ENCODE data around the gene RNU1-3.
"Not testable (repeated sequence)": the region's sequence is repeated elsewhere in the genome, so short reads cannot be mapped to it uniquely, and the experiment has no call there.

The RNU1-3 gene

DNA sequence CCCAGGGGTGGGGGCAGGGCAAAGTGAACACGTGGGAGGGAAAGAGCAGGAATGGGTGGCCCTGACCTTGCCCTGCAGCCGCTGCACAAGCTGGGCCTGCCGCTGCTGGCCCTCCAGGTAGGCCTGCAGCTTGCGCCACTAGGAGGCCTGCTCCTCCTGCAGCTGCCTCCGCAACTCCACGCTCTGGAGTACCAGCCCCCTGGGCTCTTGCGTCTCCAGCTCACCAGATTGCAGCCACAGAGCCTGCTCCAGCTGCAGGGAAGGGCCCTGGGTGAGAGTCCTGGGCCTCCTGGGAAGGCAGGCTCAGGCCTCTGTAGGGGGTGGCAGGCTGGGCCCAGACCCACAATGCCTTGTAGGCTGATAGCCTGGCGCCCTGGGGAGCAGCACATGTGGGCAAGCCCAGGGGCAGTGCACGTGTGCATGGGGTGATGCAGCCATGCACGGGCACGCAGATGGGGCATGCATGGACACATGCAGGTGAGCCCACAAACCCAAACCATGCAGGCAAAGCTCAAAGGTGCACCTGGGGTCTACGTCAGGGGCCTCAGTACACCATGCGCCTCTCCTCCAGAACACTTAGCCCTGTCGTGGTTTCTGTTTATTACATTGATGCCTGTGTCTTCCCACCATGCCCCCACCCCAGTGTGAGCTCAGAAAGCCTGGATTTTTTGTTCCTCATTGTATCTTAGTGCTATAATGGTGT lies 9.6 kb downstream of the RNU1-3 start:
- not testable (repeated sequence) for DNase-seq (ENCODE audit: low read depth in 2 of 2)

- DNase-seq (ENCODE audit: low read depth in 2 of 2), result not testable (repeated sequence)
These were observed 10.2 kb downstream of the RNU1-3 start for GRCh38 chr1:16656574-16656973.

GRCh38 chr1:16651560-16651959 lies 15.2 kb downstream of the RNU1-3 start:
- not testable (repeated sequence) for DNase-seq (ENCODE audit: low read depth in 2 of 2)

DNA sequence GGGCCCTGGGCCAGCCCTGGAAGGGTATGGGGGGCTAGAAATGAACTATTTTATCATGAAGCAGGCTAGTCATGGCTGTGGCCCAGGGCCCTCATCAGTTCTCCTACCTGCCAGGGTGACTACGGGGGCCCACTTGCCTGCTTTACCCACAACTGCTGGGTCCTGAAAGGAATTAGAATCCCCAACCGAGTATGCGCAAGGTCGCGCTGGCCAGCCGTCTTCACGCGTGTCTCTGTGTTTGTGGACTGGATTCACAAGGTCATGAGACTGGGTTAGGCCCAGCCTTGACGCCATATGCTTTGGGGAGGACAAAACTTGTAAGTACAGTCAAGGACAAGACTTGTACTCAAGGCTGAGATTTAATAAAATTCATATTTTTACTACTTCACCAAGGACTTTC lies 16.8 kb downstream of the RNU1-3 start:
- DNase-seq (ENCODE audit: low read depth in 2 of 2), result not testable (repeated sequence)

- not testable (repeated sequence) for DNase-seq (ENCODE audit: low read depth in 2 of 2)
These were observed 17.4 kb downstream of the RNU1-3 start for GRCh38 chr1:16649390-16649789.

- DNase-seq (ENCODE audit: low read depth in 2 of 2), result not testable (repeated sequence)
These were observed 18.0 kb downstream of the RNU1-3 start for GRCh38 chr1:16648756-16649155.

DNA sequence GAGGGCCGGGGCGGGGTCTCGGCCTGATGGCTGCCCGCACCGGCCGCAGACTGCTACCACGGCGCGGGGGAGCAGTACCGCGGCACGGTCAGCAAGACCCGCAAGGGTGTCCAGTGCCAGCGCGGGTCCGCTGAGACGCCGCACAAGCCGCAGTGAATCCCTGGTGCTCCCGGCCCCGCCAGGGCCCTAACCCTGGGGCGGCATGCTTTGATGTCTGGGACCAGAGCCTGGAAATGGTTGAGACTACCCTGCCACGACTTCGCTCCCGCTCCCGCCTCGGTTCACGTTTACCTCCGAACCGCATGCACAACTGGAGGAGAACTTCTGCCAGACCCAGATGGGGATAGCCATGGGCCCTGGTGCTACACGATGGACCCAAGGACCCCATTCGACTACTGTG lies 18.5 kb downstream of the RNU1-3 start:
- not testable (repeated sequence) for DNase-seq (ENCODE audit: low read depth in 2 of 2)

- peak in 1 of 2 donors; percentile 40 for DNase-seq (ENCODE audit: low read depth in 2 of 2)
These were observed 19.3 kb downstream of the RNU1-3 start for GRCh38 chr1:16647179-16648176.

DNA sequence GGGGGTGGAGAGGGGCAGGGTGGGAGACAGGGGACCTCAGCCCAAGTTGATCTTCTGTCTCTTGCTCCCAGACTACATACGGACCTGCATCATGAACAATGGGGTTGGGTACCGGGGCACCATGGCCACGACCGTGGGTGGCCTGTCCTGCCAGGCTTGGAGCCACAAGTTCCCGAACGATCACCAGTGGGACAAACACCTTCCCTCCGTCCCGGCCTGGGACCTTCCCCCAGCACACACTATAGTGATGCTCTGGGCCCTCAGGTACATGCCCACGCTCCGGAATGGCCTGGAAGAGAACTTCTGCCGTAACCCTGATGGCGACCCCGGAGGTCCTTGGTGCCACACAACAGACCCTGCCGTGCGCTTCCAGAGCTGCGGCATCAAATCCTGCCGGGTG lies 20.0 kb downstream of the RNU1-3 start:
- not testable (repeated sequence) for DNase-seq (ENCODE audit: low read depth in 2 of 2)

- DNase-seq (ENCODE audit: low read depth in 2 of 2), result not testable (repeated sequence)
These were observed 20.6 kb downstream of the RNU1-3 start for GRCh38 chr1:16646061-16646664.

GRCh38 chr1:16645271-16646060 lies 21.3 kb downstream of the RNU1-3 start:
- DNase-seq (ENCODE audit: low read depth in 2 of 2), result not testable (repeated sequence)

DNA sequence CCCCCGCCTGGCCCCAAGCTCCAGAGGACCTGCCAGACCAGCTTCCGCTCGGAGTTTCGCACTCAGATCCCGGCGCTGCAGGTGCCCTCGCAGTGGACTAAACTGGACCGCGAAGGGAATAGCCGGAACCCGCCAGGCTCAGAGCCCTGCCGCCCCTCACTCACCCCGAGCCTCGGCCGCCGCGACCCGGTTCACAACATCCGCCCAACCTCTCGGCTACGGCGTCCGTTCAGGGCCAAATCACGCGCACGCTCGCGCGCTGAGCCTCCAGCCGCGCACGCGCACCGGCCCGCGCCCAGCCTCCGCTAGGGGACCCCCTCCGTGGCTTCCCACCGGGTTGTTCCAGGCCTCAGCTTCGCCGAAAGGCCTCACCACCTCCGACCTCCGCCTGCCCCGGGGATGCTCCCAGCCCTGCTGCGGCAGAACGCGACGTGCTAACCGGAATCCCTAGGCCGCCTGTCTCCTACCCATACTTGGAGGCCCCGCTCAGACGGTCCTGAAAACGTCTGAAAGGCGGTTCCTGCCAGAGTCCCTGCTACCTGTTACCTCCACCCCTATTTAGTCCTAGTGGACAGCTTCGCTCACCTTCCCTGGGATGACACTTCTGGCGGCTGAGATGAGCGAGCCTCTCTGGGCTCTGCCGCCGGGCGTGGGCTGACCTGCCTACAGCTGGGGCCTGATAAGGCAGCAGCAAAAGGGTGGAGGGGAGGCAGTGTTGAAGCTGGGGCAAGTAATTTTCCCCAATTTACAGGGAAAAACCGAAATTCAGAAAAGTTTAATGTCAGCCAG lies 22.1 kb downstream of the RNU1-3 start:
- DNase-seq (ENCODE audit: low read depth in 2 of 2), result peak; percentile 96 to 100

DNA sequence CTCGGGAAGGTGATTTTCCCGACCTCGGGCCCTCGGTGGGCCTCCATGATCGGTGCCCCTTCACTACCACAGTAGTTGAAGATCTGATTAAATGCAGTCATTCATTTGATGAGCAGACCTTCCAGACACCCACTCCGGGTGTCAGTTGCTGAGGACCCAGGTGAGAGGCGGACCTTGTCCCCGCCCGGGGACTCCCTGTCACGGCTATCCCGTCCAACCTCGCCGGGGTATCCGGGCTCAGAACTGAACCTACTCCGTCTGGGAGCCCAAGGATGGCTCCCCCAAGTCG lies 22.6 kb downstream of the RNU1-3 start:
- no peak for DNase-seq (ENCODE audit: low read depth in 2 of 2)

DNA sequence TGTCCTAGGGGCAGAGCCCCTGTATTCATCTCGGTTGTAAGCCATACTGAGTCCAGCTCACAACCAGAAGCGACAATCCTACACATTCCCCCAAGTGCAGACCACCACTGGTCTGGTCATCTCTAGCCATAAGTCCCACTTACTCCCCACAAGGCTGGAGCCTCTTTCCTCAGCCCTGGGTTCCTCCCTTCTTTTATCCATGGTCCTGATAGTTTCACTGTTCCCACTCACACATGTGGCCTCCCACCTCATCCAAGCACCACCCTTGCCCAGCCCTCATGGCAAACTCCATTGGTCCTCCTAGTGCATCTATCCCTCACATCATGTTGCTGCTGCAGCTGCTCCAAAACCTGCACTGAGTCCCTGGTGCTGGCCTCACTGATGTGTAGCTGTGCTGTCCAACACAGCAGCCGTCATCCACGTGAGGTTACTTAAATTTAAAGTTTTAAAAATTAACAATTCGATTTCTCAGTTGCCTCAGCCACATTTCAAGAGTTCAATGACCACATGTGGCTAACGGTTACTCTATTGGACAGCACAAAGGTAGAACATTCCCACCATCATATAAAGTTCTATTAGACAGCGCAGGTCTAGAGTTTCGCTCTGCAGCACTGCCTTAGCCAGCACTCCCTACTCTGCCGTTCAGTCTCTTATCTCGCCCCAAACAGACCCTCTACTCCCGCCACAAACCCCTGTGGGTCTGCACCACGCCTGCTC lies 23.1 kb downstream of the RNU1-3 start:
- DNase-seq (ENCODE audit: low read depth in 2 of 2), result not testable (repeated sequence)

- DNase-seq (ENCODE audit: low read depth in 2 of 2), result not testable (repeated sequence)
These were observed 23.7 kb downstream of the RNU1-3 start for GRCh38 chr1:16643001-16643411.

GRCh38 chr1:16642025-16642966 lies 24.5 kb downstream of the RNU1-3 start:
- DNase-seq (ENCODE audit: low read depth in 2 of 2), result not testable (repeated sequence)

- not testable (repeated sequence) for DNase-seq (ENCODE audit: low read depth in 2 of 2)
These were observed 25.4 kb downstream of the RNU1-3 start for GRCh38 chr1:16641159-16641975.

Data from stimulated activated CD4-positive, alpha-beta T cell treated with anti-CD3 and anti-CD28 coated beads, Interleukin-15, amount 100 ng/mL, for 48 hours (primary cell).